HCT116 (cell line): ENCODE results near the gene PPP1R12C. TPM values are rescaled to one million over a fixed set of nuclear protein-coding genes. Genes with fewer than 3 reads are reported as not detected.

ENCODE experiments used
- ATAC-seq: fragments of 200-7000 bp; cut with Tn5 transposase; 2 replicates; pipeline ENCODE4 v1.9.1; 2020; ENCODE audit warnings: mild to moderate bottlenecking, moderate library complexity
- BruUV-seq: library from RNA; stranded (reverse); fragments of 400-500 nt; replicated peaks from 2 replicates; lab custom pipeline; 2021; lab: Mats Ljungman, UMichigan
- CTCF ChIA-PET: fragments of 300-600 bp; sonication (Branson Sonifier 250); formaldehyde crosslinking; loops from one replicate; lab custom pipeline; 2021; ENCODE audit warnings: antibody characterized with exemption; lab: Charles Lee
- POLR2A ChIA-PET: fragments of 300-600, 350-600 bp; sonication (Branson Sonifier 250); formaldehyde crosslinking; loops from one replicate; lab custom pipeline; 2021; ENCODE audit warnings: antibody characterized with exemption; lab: Charles Lee
- RAD21 ChIA-PET, 2 experiments: fragments of 300-600 bp; sonication (Branson Sonifier 250); formaldehyde crosslinking; loops; one replicate each; lab custom pipeline; 2023; ENCODE audit warnings: low total read pairs in 2 of 2; ENCODE audit not compliant: uncharacterized antibody in 2 of 2, unreplicated experiment in 2 of 2, low non-redundant PET in 1 of 2; lab: Charles Lee
- DNase-seq: peaks from one replicate; pipeline ENCODE4 v3.0.0-alpha.2; 2010; ENCODE audit warnings: low read depth, low spot score
- H2AFZ ChIP-seq: fragments of 200-600 bp; shearing (Covaris generic), sonication (generic); 2 replicates; pipeline ENCODE4 v1.6.1; 2017; ENCODE audit warnings: low read depth, mixed run types, mixed read lengths, antibody characterized with exemption, low read length; ENCODE audit not compliant: poor library complexity, severe bottlenecking
- H3K27ac ChIP-seq: 2 replicates; pipeline ENCODE4 v1.5.1; 2012; ENCODE audit warnings: low read depth, low read length
- H3K27me3 ChIP-seq: fragments of 200-600 bp; sonication (generic); 2 replicates; pipeline ENCODE4 v1.6.1; 2016; ENCODE audit warnings: mixed run types, low read length, mixed read lengths; ENCODE audit not compliant: insufficient read depth
- H3K36me3 ChIP-seq, 2 experiments: fragments of 200-500 bp in 1 of 2; fragments of 200-600 bp in 1 of 2; sonication (Bioruptor generic) in 1 of 2; sonication (generic) in 1 of 2; 2 replicates each; pipeline versions ENCODE4 v1.5.1 to v1.6.1; 2014 to 2016; ENCODE audit warnings: low read length in 2 of 2, inconsistent platforms in 1 of 2, mixed read lengths in 1 of 2, mixed run types in 1 of 2; ENCODE audit not compliant: insufficient read depth in 2 of 2, control insufficient read depth in 1 of 2
- H3K4me1 ChIP-seq, 2 experiments: fragments of 200-600 bp in 1 of 2; sonication (generic) in 1 of 2; 2 replicates each; pipeline versions ENCODE4 v1.5.1 to v1.6.1; 2012 to 2017; ENCODE audit warnings: low read length in 2 of 2, inconsistent platforms in 1 of 2, mild to moderate bottlenecking in 1 of 2, mixed read lengths in 1 of 2, mixed run types in 1 of 2, moderate library complexity in 1 of 2; ENCODE audit not compliant: insufficient read depth in 2 of 2, control insufficient read depth in 1 of 2
- H3K4me2 ChIP-seq: fragments of 200-600 bp; sonication (generic); 2 replicates; pipeline ENCODE4 v1.6.1; 2017; ENCODE audit warnings: mixed run types, low read length, mixed read lengths
- H3K4me3 ChIP-seq, 2 experiments: fragments of 200-600 bp in 1 of 2; sonication (generic) in 1 of 2; replicated peaks in 1 of 2; 2 replicates each; pipeline ENCODE4 v1.5.1; 2011 to 2016; ENCODE audit warnings: low read length in 2 of 2, control low read depth in 1 of 2, low read depth in 1 of 2, mild to moderate bottlenecking in 1 of 2, mixed read lengths in 1 of 2, mixed run types in 1 of 2
- H3K79me2 ChIP-seq: fragments of 200-600 bp; sonication (generic); 2 replicates; pipeline ENCODE4 v1.6.1; 2017; ENCODE audit warnings: mild to moderate bottlenecking, mixed run types, low read length, moderate library complexity, mixed read lengths; ENCODE audit not compliant: insufficient read depth
- H3K9ac ChIP-seq: fragments of 200-600 bp; sonication (generic); 2 replicates; pipeline ENCODE4 v1.6.1; 2016; ENCODE audit warnings: low read length, mixed read lengths
- H3K9me2 ChIP-seq: fragments of 200-600 bp; sonication (generic), shearing (Covaris generic); 2 replicates; pipeline ENCODE4 v1.6.1; 2017; ENCODE audit warnings: mixed run types, mild to moderate bottlenecking, moderate library complexity; ENCODE audit not compliant: insufficient read depth
- H3K9me3 ChIP-seq, 2 experiments: fragments of 200-500 bp in 1 of 2; fragments of 200-600 bp in 1 of 2; sonication (Bioruptor generic) in 1 of 2; sonication (generic) in 1 of 2; 2 replicates each; pipeline ENCODE4 v1.6.1; 2014 to 2017; ENCODE audit warnings: low read length in 2 of 2, mixed read lengths in 2 of 2, inconsistent platforms in 1 of 2, low read depth in 1 of 2, mild to moderate bottlenecking in 1 of 2, mixed run types in 1 of 2, moderate library complexity in 1 of 2; ENCODE audit not compliant: control insufficient read depth in 1 of 2, insufficient read depth in 1 of 2
- H4K20me1 ChIP-seq: fragments of 200-600 bp; sonication (generic), shearing (Covaris generic); 2 replicates; pipeline ENCODE4 v1.6.1; 2017; ENCODE audit warnings: mixed run types, mild to moderate bottlenecking, moderate library complexity; ENCODE audit not compliant: insufficient read depth
- CEBPB ChIP-seq: IDR thresholded peaks from 2 replicates; pipeline ENCODE4 v1.6.1; 2012; ENCODE audit warnings: low read depth
- ELF1 ChIP-seq: IDR thresholded peaks from 2 replicates; pipeline ENCODE4 v1.6.1; 2012; ENCODE audit warnings: low read depth, borderline replicate concordance
- EZH2 ChIP-seq: fragments of 200-600 bp; sonication (generic); IDR thresholded peaks from 2 replicates; pipeline ENCODE4 v1.6.1; 2017; ENCODE audit warnings: antibody characterized with exemption, mixed run types
- EZH2phosphoT487 ChIP-seq: fragments of 200-600 bp; IDR thresholded peaks from 2 replicates; pipeline ENCODE4 v1.6.1; 2018; ENCODE audit warnings: antibody characterized with exemption, borderline replicate concordance
- POLR2A ChIP-seq: IDR thresholded peaks from 2 replicates; pipeline ENCODE4 v1.7.0; 2011; ENCODE audit warnings: borderline replicate concordance; ENCODE audit not compliant: insufficient read depth, insufficient read length; ENCODE audit errors: extremely low read depth
- SP1 ChIP-seq: IDR thresholded peaks from 2 replicates; pipeline ENCODE4 v1.6.1; 2012; ENCODE audit warnings: low read depth
- TCF7L2 ChIP-seq: IDR thresholded peaks from 2 replicates; pipeline ENCODE4 v1.7.0; 2011; ENCODE audit warnings: borderline replicate concordance, inconsistent platforms; ENCODE audit not compliant: insufficient read depth, insufficient read length; ENCODE audit errors: extremely low read depth
- intact Hi-C: fragments of 100-400 bp; cut with micrococcal nuclease; formaldehyde crosslinking; loops from 2 replicates; pipeline ENCODE4 v1.10.0; 2022
- total RNA-seq: library from RNA; stranded (reverse); gene quantifications from one replicate; pipeline ENCODE4 v1.2.1, GENCODE V29; 2021; ENCODE audit not compliant: unreplicated experiment
- TF ChIP-seq, protein P1 (sequence below): IDR thresholded peaks from 2 replicates; pipeline ENCODE4 v1.6.1; 2011; ENCODE audit warnings: mild to moderate bottlenecking, low read length, moderate library complexity; ENCODE audit not compliant: insufficient replicate concordance; ENCODE audit errors: extremely low read depth

Gene PPP1R12C
- total RNA-seq, 1 experiment from 2014 or later: 83.2 TPM

DNA sequence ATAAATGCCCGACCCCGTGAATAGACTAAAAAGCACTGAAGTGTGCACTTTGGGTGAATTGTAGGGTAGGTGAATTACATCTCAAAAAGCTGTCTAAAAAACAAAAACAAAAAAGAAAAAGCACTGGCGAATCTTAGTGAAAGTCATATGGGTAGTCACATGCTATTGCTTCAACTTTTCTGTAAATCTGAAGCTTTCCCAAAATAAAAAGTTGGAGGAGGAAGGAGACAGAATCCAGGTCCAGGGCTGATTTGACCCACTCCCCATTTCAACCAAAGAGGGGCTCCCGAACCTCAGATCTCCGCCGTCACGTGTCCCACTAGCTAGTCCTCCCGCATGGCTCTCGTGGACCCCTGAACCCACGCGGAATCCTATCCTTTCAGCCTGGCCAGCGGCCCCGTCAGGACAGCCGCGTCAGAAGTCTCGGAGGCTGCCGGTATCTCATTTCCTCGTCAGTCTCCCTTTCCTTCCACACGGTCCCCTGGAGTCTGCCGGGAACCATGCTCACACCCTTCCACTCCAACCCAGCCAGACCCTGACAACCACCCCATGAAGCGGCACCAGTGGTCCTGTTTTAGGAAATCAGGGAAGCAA lies 6.1 kb downstream of the PPP1R12C start:
- BruUV-seq: no TSS peak
- peaks cover 4 to 5% of the 10 kb centered on the region in 2 experiments; a peak in 1 of 4 replicates for H3K36me3 ChIP-seq
- POLR2A ChIA-PET: no interaction called here

More for the DNA sequence above, 6.1 kb downstream of the PPP1R12C start:
- no peak overlapping the region for H2AFZ ChIP-seq
- H3K9me3 ChIP-seq: no peaks in the 10 kb centered on the region
- H3K27me3 ChIP-seq: no peaks in the 10 kb centered on the region
- DNase-seq: no peak
- TF ChIP-seq, protein P1, sequence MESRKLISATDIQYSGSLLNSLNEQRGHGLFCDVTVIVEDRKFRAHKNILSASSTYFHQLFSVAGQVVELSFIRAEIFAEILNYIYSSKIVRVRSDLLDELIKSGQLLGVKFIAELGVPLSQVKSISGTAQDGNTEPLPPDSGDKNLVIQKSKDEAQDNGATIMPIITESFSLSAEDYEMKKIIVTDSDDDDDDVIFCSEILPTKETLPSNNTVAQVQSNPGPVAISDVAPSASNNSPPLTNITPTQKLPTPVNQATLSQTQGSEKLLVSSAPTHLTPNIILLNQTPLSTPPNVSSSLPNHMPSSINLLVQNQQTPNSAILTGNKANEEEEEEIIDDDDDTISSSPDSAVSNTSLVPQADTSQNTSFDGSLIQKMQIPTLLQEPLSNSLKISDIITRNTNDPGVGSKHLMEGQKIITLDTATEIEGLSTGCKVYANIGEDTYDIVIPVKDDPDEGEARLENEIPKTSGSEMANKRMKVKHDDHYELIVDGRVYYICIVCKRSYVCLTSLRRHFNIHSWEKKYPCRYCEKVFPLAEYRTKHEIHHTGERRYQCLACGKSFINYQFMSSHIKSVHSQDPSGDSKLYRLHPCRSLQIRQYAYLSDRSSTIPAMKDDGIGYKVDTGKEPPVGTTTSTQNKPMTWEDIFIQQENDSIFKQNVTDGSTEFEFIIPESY: no peak
- TF ChIP-seq CEBPB (no peak), TCF7L2 (no peak), ELF1 (no peak), POLR2A (no peak), SP1 (no peak), EZH2 (no peak), EZH2phosphoT487 (no peak)
- H3K9me2 ChIP-seq: no peaks in the 10 kb centered on the region
- no peak overlapping the region for H3K4me3 ChIP-seq
- H3K4me2 ChIP-seq: no peak overlapping the region
- ATAC-seq: no peak
- RAD21 ChIA-PET: no interaction called here
- CTCF ChIA-PET: no interaction called here
- H4K20me1 ChIP-seq: no peaks in the 10 kb centered on the region
- H3K79me2 ChIP-seq: peaks cover 54% of the 10 kb centered on the region
- H3K9ac ChIP-seq: no peak overlapping the region
- H3K4me1 ChIP-seq: peaks cover 6 to 16% of the 10 kb centered on the region in 2 experiments
- intact Hi-C loops: no loop called here
- no peak overlapping the region for H3K27ac ChIP-seq
